HFFc6 (cell line): ENCODE data around the gene ZNF710. TPM values are rescaled to one million over a fixed set of nuclear protein-coding genes. Genes with fewer than 3 reads are reported as not detected.

Source experiments
- DNase-seq: peaks from one replicate; pipeline ENCODE4 v3.0.0-alpha.2; 2018
- H3K27ac Mint-ChIP-seq: 2 replicates; pipeline ENCODE4 v1.8.0; 2020; ENCODE audit warnings: mild to moderate bottlenecking, mixed read lengths
- H3K27me3 Mint-ChIP-seq: 2 replicates; pipeline ENCODE4 v1.8.0; 2021; ENCODE audit warnings: mild to moderate bottlenecking, moderate library complexity, mixed read lengths; ENCODE audit not compliant: insufficient read depth
- H3K36me3 Mint-ChIP-seq: 2 replicates; pipeline ENCODE4 v1.8.0; 2021; ENCODE audit warnings: low read depth, mixed read lengths
- H3K4me1 Mint-ChIP-seq: 2 replicates; pipeline ENCODE4 v1.8.0; 2020; ENCODE audit warnings: low read depth, mixed read lengths
- H3K4me3 Mint-ChIP-seq: 2 replicates; pipeline ENCODE4 v1.8.0; 2020; ENCODE audit warnings: mild to moderate bottlenecking, moderate library complexity, mixed read lengths
- H3K9me3 Mint-ChIP-seq: 2 replicates; pipeline ENCODE4 v1.8.0; 2020; ENCODE audit warnings: mild to moderate bottlenecking, mixed read lengths
- CTCF ChIP-seq: fragments of 200-600 bp; sonication (generic); IDR thresholded peaks from 2 replicates; pipeline ENCODE4 v1.5.0; 2021; ENCODE audit warnings: antibody characterized with exemption, mild to moderate bottlenecking
- total RNA-seq, 6 experiments: library from RNA; stranded (reverse); fragmentation: NEBNext Ultra II Directional; extraction: Animal tissue kit (Norgen Biotek cat#: 25700); gene quantifications; 2 replicates in 1 of 6; 3 replicates in 5 of 6; pipeline ENCODE4 v1.2.3, GENCODE V29; 2021

The ZNF710 gene
- total RNA-seq, 6 experiments from 2014 or later: 17.6 to 23.3 (median 20.3) TPM

DNA sequence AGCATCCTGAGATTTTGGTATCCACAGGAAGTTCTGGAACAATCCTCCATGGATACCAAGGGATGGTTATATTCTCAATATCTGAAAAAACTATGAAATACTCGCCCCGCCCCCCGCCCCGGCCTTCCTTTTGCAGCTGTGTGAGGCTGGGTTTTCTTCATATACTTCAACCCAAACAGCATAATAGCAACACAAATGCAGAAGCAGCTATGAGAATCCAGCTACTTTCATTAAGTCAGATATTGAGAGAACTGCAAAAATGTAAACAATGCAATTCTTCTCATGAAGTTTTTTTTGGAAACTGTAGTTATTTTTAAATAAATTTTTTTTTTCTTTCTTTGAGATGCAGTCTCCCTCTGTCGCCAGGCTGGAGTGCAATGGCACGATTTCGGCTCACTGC is 112.0 kb downstream of the ZNF710 start:
- no peak for DNase-seq
- H3K36me3 Mint-ChIP-seq: peaks cover 13% of the 10 kb centered on the region
- peaks cover 24% of the 10 kb centered on the region for H3K9me3 Mint-ChIP-seq
- no peak overlapping the region for H3K27ac Mint-ChIP-seq
- H3K4me1 Mint-ChIP-seq: no peaks in the 10 kb centered on the region
- H3K27me3 Mint-ChIP-seq: peaks cover 7% of the 10 kb centered on the region
- no peak overlapping the region for H3K4me3 Mint-ChIP-seq
- TF ChIP-seq CTCF: no peak

- Mint-ChIP-seq H3K27ac (no peak overlapping the region), H3K4me3 (no peak overlapping the region), H3K27me3 (peaks cover 9% of the 10 kb centered on the region), H3K36me3 (peaks cover 13% of the 10 kb centered on the region), H3K9me3 (peaks cover 24% of the 10 kb centered on the region), H3K4me1 (no peaks in the 10 kb centered on the region)
- no peak for TF ChIP-seq CTCF
- no peak for DNase-seq
These were observed 113.4 kb downstream of the ZNF710 start for GRCh38 chr15:90114451-90114901.

- Mint-ChIP-seq H3K36me3 (peaks cover 13% of the 10 kb centered on the region), H3K4me1 (no peaks in the 10 kb centered on the region), H3K9me3 (peaks cover 24% of the 10 kb centered on the region), H3K27ac (no peak overlapping the region), H3K4me3 (no peak overlapping the region), H3K27me3 (peaks cover 10% of the 10 kb centered on the region)
- TF ChIP-seq CTCF: no peak
- DNase-seq: no peak
These were observed 114.7 kb downstream of the ZNF710 start for GRCh38 chr15:90115783-90116182.

DNA sequence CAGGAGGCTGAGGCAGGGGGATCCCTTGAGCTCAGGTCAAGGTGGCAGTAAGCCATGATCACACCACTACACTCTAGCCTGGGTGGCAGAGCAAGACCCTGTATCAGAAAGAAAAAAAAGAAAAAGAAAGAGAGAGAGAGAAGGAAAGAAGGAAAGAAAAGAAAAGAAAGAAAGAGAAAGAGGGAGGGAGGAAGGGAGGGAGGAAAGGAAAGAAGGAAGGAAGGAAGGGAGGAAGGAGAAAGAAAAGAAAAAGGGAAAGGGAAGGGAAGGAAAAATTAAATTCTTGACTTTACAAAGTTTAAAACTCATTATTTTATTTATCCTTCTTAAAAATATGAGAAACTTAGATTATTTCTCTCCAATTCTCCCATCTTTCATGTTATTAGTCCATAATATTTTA is 118.2 kb downstream of the ZNF710 start:
- peaks cover 17% of the 10 kb centered on the region for H3K9me3 Mint-ChIP-seq
- no peaks in the 10 kb centered on the region for H3K4me1 Mint-ChIP-seq
- DNase-seq: no peak
- no peak overlapping the region for H3K4me3 Mint-ChIP-seq
- H3K27ac Mint-ChIP-seq: no peak overlapping the region
- peaks cover 10% of the 10 kb centered on the region for H3K36me3 Mint-ChIP-seq
- TF ChIP-seq CTCF: no peak
- peaks cover 16% of the 10 kb centered on the region for H3K27me3 Mint-ChIP-seq

- Mint-ChIP-seq H3K4me3 (no peak overlapping the region), H3K27me3 (peaks cover 17% of the 10 kb centered on the region), H3K36me3 (peaks cover 3% of the 10 kb centered on the region; the same call in 1 of the 2 replicates), H3K9me3 (peaks cover 3% of the 10 kb centered on the region; the same call in 1 of the 2 replicates), H3K27ac (no peak overlapping the region), H3K4me1 (no peaks in the 10 kb centered on the region)
- DNase-seq: no peak
- TF ChIP-seq CTCF: no peak
These were observed 120.0 kb downstream of the ZNF710 start for GRCh38 chr15:90121086-90121485.

DNA sequence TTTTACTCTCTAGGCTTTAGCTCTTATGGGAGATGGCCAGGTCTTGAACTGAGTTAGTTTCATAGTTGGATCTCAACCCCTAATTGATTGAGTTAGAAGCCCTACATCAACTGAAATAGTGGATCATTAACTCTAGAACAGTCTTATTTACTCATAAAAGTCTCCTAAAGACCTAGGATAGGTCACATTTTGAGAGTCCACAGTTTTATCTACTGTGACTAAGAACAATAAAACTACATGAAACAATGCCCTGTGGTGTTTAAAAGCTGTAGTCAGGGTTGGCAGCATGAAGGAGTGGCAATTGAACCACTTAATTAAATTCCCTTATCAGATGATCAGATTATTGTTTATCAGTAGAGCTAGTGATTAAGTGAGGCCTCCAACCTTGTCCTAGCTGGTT is 123.4 kb downstream of the ZNF710 start:
- Mint-ChIP-seq H3K27me3 (peaks cover 19% of the 10 kb centered on the region), H3K4me1 (no peaks in the 10 kb centered on the region), H3K4me3 (no peak overlapping the region), H3K9me3 (no peaks in the 10 kb centered on the region), H3K36me3 (no peaks in the 10 kb centered on the region), H3K27ac (no peak overlapping the region)
- DNase-seq: no peak
- TF ChIP-seq CTCF: no peak
